ENCODE measurements around the gene COIL. TPM values are rescaled to one million over a fixed set of nuclear protein-coding genes. Genes with fewer than 3 reads are reported as not detected.
A peak's percentile ranks its signal among the peaks of the same experiment; 100 is the strongest.

Gene COIL
- total RNA-seq, 2 experiments from 2014 or later: 17.6 to 17.8 TPM

DNA sequence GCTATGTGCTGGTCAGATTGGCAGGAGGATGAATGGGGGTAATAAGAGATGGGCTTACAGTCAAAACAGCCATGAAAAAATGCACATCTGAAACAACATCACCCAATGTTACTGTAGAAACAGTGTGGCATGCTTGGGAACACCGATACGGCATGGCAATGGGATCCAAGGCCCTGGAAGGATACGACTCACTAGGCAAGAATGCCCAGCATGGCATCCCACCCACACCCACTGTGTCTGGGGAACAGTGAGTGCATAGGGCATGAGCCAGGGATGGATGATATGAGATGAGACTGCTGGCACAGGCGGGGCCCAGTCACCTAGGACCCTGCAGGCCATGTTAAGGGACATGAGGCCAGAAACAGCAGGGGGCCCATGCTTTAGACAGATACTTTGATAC lies 58.5 kb downstream of the COIL start:
- H3K36me3 Mint-ChIP-seq (ENCODE audit: low read depth): peaks cover 82% of the 10 kb centered on the region
- peaks cover 39% of the 10 kb centered on the region for H3K4me1 Mint-ChIP-seq (ENCODE audit: low read depth)
- no peaks in the 10 kb centered on the region for H3K9me3 Mint-ChIP-seq (ENCODE audit: insufficient read depth)
- no peak for DNase-seq
- no peak overlapping the region for H3K4me3 Mint-ChIP-seq
- no peak for ATAC-seq
- CTCF ChIA-PET: interaction anchor here (0.9 kb wide), 1 partner anchor 37 kb away, joined by 3 read pairs; no protein-coding TSS in a partner anchor
- POLR2A ChIA-PET: interaction anchor here (4.5 kb wide), 1 partner anchor 12 kb away, joined by 19 read pairs; the partner anchor contains the start of gene TRIM25
- no peak overlapping the region for H3K27ac Mint-ChIP-seq
- no peaks in the 10 kb centered on the region for H3K27me3 Mint-ChIP-seq (ENCODE audit: low read depth)

DNA sequence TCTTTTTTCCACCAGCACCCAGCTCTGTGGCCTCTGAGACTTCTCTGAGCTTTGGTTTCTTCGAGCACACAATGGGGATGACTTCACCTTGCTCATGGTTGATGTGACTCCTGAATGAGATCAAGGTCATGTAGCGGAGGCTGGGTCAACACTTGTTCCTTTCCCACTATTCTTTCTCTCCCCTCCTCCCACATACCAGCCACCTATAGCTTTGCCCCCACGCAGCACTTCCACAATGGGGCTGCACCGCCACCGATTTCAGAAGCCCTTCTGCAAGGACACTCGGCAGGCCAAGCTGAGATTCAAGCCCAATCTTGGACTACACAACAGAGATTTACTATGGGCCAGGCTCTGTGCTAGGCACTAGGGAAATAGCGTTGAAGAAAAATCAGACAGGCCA lies 61.4 kb downstream of the COIL start:
- Mint-ChIP-seq H3K27me3 (ENCODE audit: low read depth) (no peaks in the 10 kb centered on the region), H3K36me3 (ENCODE audit: low read depth) (peaks cover 86% of the 10 kb centered on the region), H3K9me3 (ENCODE audit: insufficient read depth) (no peaks in the 10 kb centered on the region), H3K4me3 (no peak overlapping the region), H3K4me1 (ENCODE audit: low read depth) (peaks cover 24% of the 10 kb centered on the region), H3K27ac (peak overlapping the region; percentile 57)
- no peak for DNase-seq
- ATAC-seq: no peak
- POLR2A ChIA-PET: interaction anchor here (0.6 to 2.9 kb wide), 3 partner anchors 10 to 14 kb away, joined by 3 to 11 read pairs (median 3); partner anchors contain the start of gene TRIM25
- CTCF ChIA-PET: no interaction called here

DNA sequence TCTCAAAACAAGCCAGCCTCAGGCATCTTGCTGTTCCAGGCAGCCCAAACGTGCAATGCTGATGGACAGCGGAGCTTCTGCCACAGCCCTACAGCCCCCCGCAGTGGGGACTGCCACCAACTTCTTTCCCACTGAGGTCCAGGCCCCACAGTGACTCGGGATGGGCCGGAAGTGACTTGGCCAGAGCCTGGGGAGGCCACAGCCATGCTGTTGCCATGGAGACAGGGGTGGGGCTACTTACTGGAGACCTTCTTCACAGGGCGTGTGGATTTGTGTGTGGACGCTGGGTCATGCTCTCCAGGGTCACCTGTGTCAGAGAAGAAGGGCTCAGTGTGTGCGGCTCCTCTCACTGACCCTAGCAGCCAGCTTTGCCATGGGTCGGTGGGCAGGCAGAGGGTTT lies 62.0 kb downstream of the COIL start:
- CTCF ChIA-PET: no interaction called here
- Mint-ChIP-seq H3K27ac (no peak overlapping the region), H3K4me1 (ENCODE audit: low read depth) (peaks cover 20% of the 10 kb centered on the region), H3K9me3 (ENCODE audit: insufficient read depth) (no peaks in the 10 kb centered on the region), H3K4me3 (no peak overlapping the region), H3K27me3 (ENCODE audit: low read depth) (no peaks in the 10 kb centered on the region), H3K36me3 (ENCODE audit: low read depth) (peaks cover 86% of the 10 kb centered on the region)
- DNase-seq (no peak), ATAC-seq (no peak)
- POLR2A ChIA-PET: interaction anchor here (0.9 to 2.9 kb wide), 2 partner anchors 11 to 15 kb away, joined by 3 to 11 read pairs; partner anchors contain the start of gene TRIM25

DNA sequence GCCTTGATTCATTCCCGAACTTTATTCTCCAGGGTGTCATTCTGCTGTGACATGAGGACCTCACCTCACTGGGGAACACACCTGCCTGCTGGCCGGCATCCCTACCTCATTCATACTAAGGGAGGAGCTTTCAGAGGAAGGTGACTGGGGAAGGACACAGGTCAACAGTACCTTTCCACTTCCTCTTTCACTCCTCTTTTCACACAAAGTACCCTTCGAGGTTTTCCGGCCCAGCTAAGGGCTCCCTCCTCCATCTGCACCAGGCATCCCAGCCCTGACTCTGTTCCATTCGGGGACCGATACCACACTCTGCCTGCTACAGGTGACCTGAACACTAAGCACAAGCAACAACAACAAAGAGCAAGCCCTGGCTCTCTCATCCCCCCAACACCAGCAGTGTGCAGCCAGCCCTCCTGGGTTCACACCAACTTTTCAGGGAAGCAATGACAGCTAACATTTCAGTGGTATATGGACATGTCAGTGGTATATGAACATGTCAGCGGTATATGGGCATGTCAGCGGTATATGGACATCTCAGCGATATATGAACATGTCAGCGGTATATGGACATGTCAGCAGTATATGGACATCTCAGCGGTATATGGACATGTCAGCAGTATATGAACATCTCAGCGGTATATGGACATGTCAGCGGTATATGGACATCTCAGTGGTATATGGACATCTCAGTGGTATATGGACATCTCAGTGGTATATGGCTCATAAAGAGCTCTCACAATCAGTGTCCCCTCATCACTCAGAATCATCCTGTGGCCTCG lies 63.0 kb downstream of the COIL start:
- H3K4me1 Mint-ChIP-seq (ENCODE audit: low read depth): peaks cover 20% of the 10 kb centered on the region
- ATAC-seq (no peak), DNase-seq (no peak)
- H3K36me3 Mint-ChIP-seq (ENCODE audit: low read depth): peaks cover 90% of the 10 kb centered on the region
- H3K27ac Mint-ChIP-seq: no peak overlapping the region
- H3K9me3 Mint-ChIP-seq (ENCODE audit: insufficient read depth): no peaks in the 10 kb centered on the region
- CTCF ChIA-PET: no interaction called here
- POLR2A ChIA-PET: interaction anchor here (2.9 kb wide), 1 partner anchor 16 kb away, joined by 11 read pairs; the partner anchor contains the start of gene TRIM25
- H3K27me3 Mint-ChIP-seq (ENCODE audit: low read depth): no peaks in the 10 kb centered on the region
- no peak overlapping the region for H3K4me3 Mint-ChIP-seq

- POLR2A ChIA-PET: no interaction called here
- DNase-seq (no peak), ATAC-seq (no peak)
- H3K36me3 Mint-ChIP-seq (ENCODE audit: low read depth): peaks cover 89% of the 10 kb centered on the region
- CTCF ChIA-PET: no interaction called here
- H3K4me1 Mint-ChIP-seq (ENCODE audit: low read depth): peaks cover 20% of the 10 kb centered on the region
- H3K4me3 Mint-ChIP-seq: no peak overlapping the region
- no peaks in the 10 kb centered on the region for H3K9me3 Mint-ChIP-seq (ENCODE audit: insufficient read depth)
- peak overlapping the region; percentile 40 for H3K27ac Mint-ChIP-seq
- H3K27me3 Mint-ChIP-seq (ENCODE audit: low read depth): no peaks in the 10 kb centered on the region
These were observed 63.9 kb downstream of the COIL start for GRCh38 chr17:56896968-56897359.

DNA sequence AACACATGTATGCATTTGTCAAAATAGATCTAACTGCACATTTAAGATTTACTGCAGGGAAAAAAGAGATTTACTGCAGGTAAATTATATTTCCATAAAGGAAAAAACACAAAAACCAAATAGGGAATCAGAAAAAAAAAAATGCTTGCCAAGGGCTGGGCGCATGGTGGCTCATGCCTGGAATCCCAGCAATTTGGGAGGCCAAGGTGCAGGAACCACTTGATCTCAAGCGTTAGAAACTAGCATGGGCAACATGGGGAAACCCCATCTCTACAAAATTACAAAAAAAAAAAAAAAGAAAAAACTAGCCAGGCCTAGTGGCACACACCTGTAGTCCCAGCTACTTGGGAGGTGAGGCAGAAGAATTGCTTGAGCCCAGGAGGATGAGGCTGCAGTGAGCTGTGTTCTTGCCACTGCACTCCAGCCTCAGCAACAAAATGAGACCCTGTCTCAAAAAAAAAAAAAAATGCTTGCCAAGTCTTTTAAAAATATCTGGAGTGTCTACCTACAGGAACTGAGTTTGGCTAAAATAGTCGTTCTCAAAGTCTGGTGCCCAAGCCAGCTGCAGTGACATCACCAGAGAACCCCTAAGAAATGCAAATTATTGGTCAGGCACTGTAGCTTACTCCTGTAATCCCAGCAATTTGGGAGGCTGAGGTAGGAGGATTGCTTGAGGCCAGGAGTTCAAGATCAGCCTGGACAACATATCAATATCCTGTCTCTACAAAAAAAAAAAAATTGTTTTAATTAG lies 64.5 kb downstream of the COIL start:
- CTCF ChIA-PET: no interaction called here

GRCh38 chr17:56894859-56895455 lies 65.9 kb downstream of the COIL start:
- no peak overlapping the region for H3K4me3 Mint-ChIP-seq
- H3K27me3 Mint-ChIP-seq (ENCODE audit: low read depth): no peaks in the 10 kb centered on the region
- DNase-seq (no peak), ATAC-seq (no peak)
- H3K4me1 Mint-ChIP-seq (ENCODE audit: low read depth): peaks cover 11% of the 10 kb centered on the region
- H3K36me3 Mint-ChIP-seq (ENCODE audit: low read depth): peaks cover 92% of the 10 kb centered on the region
- ChIA-PET CTCF (interaction anchor here (1.0 to 1.8 kb wide), 2 partner anchors 14 to 75 kb away, joined by 3 to 4 read pairs; no protein-coding TSS in a partner anchor), POLR2A (interaction anchor here (0.5 kb wide), 1 partner anchor 8 kb away, joined by 3 read pairs; no protein-coding TSS in a partner anchor)
- no peak overlapping the region for H3K27ac Mint-ChIP-seq
- H3K9me3 Mint-ChIP-seq (ENCODE audit: insufficient read depth): no peaks in the 10 kb centered on the region

More for the DNA sequence above, 64.5 kb downstream of the COIL start:
- Mint-ChIP-seq H3K27me3 (ENCODE audit: low read depth) (no peaks in the 10 kb centered on the region), H3K27ac (no peak overlapping the region), H3K4me3 (no peak overlapping the region), H3K4me1 (ENCODE audit: low read depth) (peaks cover 18% of the 10 kb centered on the region), H3K36me3 (ENCODE audit: low read depth) (peaks cover 89% of the 10 kb centered on the region), H3K9me3 (ENCODE audit: insufficient read depth) (no peaks in the 10 kb centered on the region)
- POLR2A ChIA-PET: no interaction called here
- DNase-seq (no peak), ATAC-seq (no peak)

GRCh38 chr17:56893503-56893902 lies 67.3 kb downstream of the COIL start:
- POLR2A ChIA-PET: no interaction called here
- ATAC-seq (no peak), DNase-seq (no peak)
- H3K9me3 Mint-ChIP-seq (ENCODE audit: insufficient read depth): peaks cover 4% of the 10 kb centered on the region
- no peaks in the 10 kb centered on the region for H3K27me3 Mint-ChIP-seq (ENCODE audit: low read depth)
- H3K4me1 Mint-ChIP-seq (ENCODE audit: low read depth): peaks cover 5% of the 10 kb centered on the region
- H3K27ac Mint-ChIP-seq: no peak overlapping the region
- CTCF ChIA-PET: interaction anchor here (0.8 to 1.8 kb wide), 3 partner anchors 10 to 58 kb away, joined by 3 to 4 read pairs (median 3); no protein-coding TSS in a partner anchor
- H3K4me3 Mint-ChIP-seq: no peak overlapping the region
- H3K36me3 Mint-ChIP-seq (ENCODE audit: low read depth): peaks cover 94% of the 10 kb centered on the region

GRCh38 chr17:56892333-56892732 lies 68.5 kb downstream of the COIL start:
- ATAC-seq (no peak), DNase-seq (no peak)
- Mint-ChIP-seq H3K9me3 (ENCODE audit: insufficient read depth) (peaks cover 9% of the 10 kb centered on the region), H3K4me1 (ENCODE audit: low read depth) (peaks cover under 1% of the 10 kb centered on the region), H3K27ac (no peak overlapping the region), H3K36me3 (ENCODE audit: low read depth) (peaks cover 94% of the 10 kb centered on the region), H3K4me3 (no peak overlapping the region), H3K27me3 (ENCODE audit: low read depth) (no peaks in the 10 kb centered on the region)
- CTCF ChIA-PET: no interaction called here
- POLR2A ChIA-PET: no interaction called here

DNA sequence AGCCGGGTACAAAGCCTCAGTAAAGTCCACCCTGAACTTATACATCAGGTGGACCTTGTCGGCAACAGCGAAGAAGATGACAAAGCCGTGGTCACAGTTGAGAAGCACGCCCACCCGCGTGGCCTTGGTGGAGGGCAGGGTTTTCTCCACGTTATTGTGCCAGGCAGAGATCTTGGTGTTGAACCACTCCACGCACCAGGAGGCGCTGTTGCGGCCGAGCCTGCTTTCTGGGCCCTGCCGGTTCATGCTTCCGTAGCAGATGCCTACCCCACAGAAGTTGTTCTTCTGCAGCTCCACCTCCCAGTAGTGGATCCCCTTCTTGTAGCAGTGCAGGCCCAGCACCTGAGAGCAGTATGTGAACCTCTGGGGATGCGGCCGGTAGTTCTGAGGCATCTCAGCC lies 69.1 kb downstream of the COIL start:
- ChIA-PET POLR2A (no interaction called here), CTCF (no interaction called here)
- H3K4me1 Mint-ChIP-seq (ENCODE audit: low read depth): no peaks in the 10 kb centered on the region
- H3K27ac Mint-ChIP-seq: no peak overlapping the region
- no peak overlapping the region for H3K4me3 Mint-ChIP-seq
- peaks cover 9% of the 10 kb centered on the region for H3K9me3 Mint-ChIP-seq (ENCODE audit: insufficient read depth)
- ATAC-seq (peak; percentile 42), DNase-seq (peak; percentile 44)
- H3K27me3 Mint-ChIP-seq (ENCODE audit: low read depth): no peaks in the 10 kb centered on the region
- peaks cover 94% of the 10 kb centered on the region for H3K36me3 Mint-ChIP-seq (ENCODE audit: low read depth)

DNA sequence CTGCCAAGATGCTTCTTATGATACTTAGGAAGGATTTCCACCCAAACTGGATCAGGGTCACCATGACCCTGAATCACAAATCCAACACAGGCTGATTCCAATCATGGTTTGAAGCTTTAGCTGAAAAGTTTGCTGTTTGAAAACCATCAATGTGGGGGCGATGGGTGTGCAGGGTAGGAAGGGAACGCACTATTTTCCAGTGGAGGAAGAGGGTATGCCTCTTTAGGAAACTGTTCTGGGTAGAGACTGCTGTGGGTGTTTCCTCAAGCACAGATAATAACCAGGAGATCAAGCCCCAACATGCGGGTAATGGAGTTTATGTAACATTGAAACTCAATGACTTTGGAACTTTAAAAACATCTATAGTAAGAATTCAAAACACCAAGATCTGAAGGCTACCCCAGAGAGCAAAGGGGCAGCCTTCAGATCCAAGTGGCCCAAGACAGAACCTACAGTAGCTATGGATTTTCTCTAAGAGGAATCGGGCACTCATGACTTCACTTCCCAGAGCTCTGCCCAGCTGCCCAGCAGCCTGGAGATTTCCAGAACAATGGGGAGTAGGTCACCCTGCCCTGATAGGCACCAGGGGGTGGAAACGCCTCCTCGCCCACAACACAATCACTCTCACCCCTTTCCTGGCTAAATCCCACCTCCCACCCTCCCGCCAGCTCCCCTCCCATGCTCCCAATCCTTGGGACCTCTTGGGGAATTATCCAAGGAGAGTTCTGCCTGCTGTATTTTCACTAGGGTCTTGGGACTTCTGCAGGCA lies 69.8 kb downstream of the COIL start:
- ATAC-seq: no peak
- H3K9me3 Mint-ChIP-seq (ENCODE audit: insufficient read depth): peaks cover 9% of the 10 kb centered on the region
- CTCF ChIA-PET: interaction anchor here (0.7 to 1.9 kb wide), 2 partner anchors 22 to 72 kb away, joined by 3 to 7 read pairs; no protein-coding TSS in a partner anchor
- POLR2A ChIA-PET: interaction anchor here (1.1 kb wide), 1 partner anchor 57 kb away, joined by 3 read pairs; the partner anchor contains the start of genes C17orf67 and DGKE
- DNase-seq: no peak
- H3K27me3 Mint-ChIP-seq (ENCODE audit: low read depth): no peaks in the 10 kb centered on the region
- no peak overlapping the region for H3K27ac Mint-ChIP-seq
- H3K36me3 Mint-ChIP-seq (ENCODE audit: low read depth): peaks cover 96% of the 10 kb centered on the region
- no peaks in the 10 kb centered on the region for H3K4me1 Mint-ChIP-seq (ENCODE audit: low read depth)
- no peak overlapping the region for H3K4me3 Mint-ChIP-seq
